GM12891 (cell line): ENCODE measurements around the gene GUCY2C.
A peak's percentile ranks its signal among the peaks of the same experiment; 100 is the strongest.

Experiments used
- DNase-seq: peaks from one replicate; pipeline ENCODE4 v3.0.0; 2011; ENCODE audit warnings: low spot score; ENCODE audit not compliant: insufficient read length
- FAIRE-seq: peaks from 2 replicates; lab custom pipeline; 2011; peaks lifted over from hg19 to GRCh38; lab: Jason Lieb, UNC
- PAX5 ChIP-seq: IDR thresholded peaks from 2 replicates; pipeline ENCODE4 v1.6.1; 2011; ENCODE audit warnings: low read length, moderate library complexity, mild to moderate bottlenecking; ENCODE audit not compliant: insufficient read depth, severe bottlenecking
- POLR2A ChIP-seq: IDR thresholded peaks from 2 replicates; pipeline ENCODE4 v1.6.1; 2011; ENCODE audit warnings: low read depth, low read length, control low read depth
- POLR2AphosphoS5 ChIP-seq: IDR thresholded peaks from 2 replicates; pipeline ENCODE4 v1.6.1; 2011; ENCODE audit warnings: low read depth, low read length, control low read depth
- POU2F2 ChIP-seq: IDR thresholded peaks from 2 replicates; pipeline ENCODE4 v1.6.1; 2011; ENCODE audit warnings: low read depth, mild to moderate bottlenecking, control low read depth, low read length, moderate library complexity
- SPI1 ChIP-seq: IDR thresholded peaks from 2 replicates; pipeline ENCODE4 v1.6.1; 2011; ENCODE audit warnings: low read depth, low read length, control low read depth
- TAF1 ChIP-seq: IDR thresholded peaks from 2 replicates; pipeline ENCODE4 v1.6.1; 2011; ENCODE audit warnings: low read depth, low read length, control low read depth

Gene GUCY2C

GRCh38 chr12:14612898-14613445, 83.4 kb downstream of the GUCY2C start:
- no peak for DNase-seq
- TF ChIP-seq PAX5 = no peak
- TF ChIP-seq TAF1 = no peak
- no peak for TF ChIP-seq POU2F2
- no peak for TF ChIP-seq SPI1
- no peak for TF ChIP-seq POLR2AphosphoS5
- TF ChIP-seq POLR2A = no peak
- FAIRE-seq = peak; percentile 5

DNA sequence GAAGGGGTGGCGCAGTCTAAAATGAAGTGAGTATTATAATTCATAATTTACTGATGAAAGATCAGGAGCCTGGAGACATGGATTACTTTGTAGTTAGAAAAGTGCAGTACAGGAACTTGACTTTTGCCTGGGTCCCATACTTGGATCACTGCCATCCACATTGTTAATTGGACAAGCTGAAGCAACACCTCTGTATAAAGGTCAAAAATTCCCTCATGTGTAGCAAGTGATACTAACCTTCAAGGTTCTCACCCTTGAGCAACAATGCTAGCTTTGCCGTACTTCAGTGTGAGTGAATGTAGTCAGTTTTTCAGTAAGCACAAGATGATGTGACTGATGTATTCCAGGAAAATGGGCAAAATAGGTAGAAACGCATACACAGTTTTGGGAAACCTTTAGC, 84.1 kb downstream of the GUCY2C start:
- DNase-seq (no peak), FAIRE-seq (peak; percentile 35)
- TF ChIP-seq POU2F2 (no peak), POLR2AphosphoS5 (no peak)

DNA sequence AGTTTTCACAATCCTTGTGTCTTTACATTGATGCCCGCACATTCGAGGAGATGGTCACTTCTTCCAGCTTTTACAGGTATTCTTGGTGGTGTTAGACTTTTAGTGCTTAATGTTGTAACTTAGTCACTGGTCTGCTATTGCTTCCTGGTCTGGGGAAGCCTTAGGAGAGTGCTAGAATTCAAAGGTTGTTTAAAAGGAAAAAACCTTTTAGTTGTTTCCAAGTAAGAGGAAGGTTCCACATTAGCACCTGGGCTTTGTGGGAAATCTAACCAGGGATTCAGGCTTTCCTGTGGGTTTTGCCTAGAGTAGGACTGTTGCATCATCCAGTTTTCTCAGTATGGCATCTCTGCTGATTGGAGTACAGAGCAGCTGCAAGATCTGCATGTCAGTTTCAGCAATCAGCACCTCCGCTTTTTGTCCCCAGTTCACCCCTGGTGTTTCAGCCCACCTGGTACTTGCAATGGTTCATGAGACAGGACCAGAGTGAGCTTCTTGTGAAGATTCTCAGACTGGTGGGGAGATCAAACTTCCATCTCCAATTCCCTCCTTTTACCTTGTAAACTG, 84.7 kb downstream of the GUCY2C start:
- no peak for FAIRE-seq

DNA sequence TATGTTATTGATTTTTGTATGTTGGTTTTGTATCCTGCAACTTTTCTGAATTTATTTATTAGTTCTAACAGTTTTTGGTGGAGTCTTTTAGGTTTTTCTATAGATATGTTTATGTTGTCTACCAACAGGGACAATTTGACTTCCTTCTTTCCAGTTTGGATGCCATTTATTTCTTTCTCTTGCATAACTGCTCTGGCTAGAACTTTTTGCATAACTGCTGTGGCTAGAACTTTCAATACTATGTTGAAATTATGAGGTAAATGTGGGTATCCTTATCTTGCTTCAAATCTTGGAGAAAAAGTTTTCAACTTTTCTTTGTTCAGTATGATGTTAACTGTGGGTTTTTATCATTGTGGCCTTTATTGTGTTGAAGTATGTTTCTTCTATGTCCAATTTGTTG, 88.8 kb downstream of the GUCY2C start:
- DNase-seq (no peak), FAIRE-seq (no peak)
- TF ChIP-seq SPI1 (no peak), TAF1 (no peak), POLR2AphosphoS5 (no peak), POLR2A (no peak), PAX5 (no peak), POU2F2 (no peak)

More for the DNA sequence above, 84.7 kb downstream of the GUCY2C start:
- DNase-seq = no peak
- no peak for TF ChIP-seq POLR2AphosphoS5
- no peak for TF ChIP-seq PAX5
- no peak for TF ChIP-seq POU2F2
- no peak for TF ChIP-seq POLR2A
- no peak for TF ChIP-seq TAF1
- TF ChIP-seq SPI1 = no peak

- TF ChIP-seq SPI1 = no peak
- no peak for TF ChIP-seq TAF1
- no peak for TF ChIP-seq POLR2AphosphoS5
- no peak for TF ChIP-seq PAX5
- no peak for TF ChIP-seq POU2F2
- DNase-seq = no peak
- no peak for FAIRE-seq
Observed at GRCh38 chr12:14605401-14605989, 90.9 kb downstream of the GUCY2C start.

- FAIRE-seq = no peak
- TF ChIP-seq SPI1 (no peak), POLR2A (no peak), TAF1 (no peak), PAX5 (no peak), POLR2AphosphoS5 (no peak), POU2F2 (no peak)
- DNase-seq = no peak
Observed at GRCh38 chr12:14601692-14602478, 94.5 kb downstream of the GUCY2C start.

DNA sequence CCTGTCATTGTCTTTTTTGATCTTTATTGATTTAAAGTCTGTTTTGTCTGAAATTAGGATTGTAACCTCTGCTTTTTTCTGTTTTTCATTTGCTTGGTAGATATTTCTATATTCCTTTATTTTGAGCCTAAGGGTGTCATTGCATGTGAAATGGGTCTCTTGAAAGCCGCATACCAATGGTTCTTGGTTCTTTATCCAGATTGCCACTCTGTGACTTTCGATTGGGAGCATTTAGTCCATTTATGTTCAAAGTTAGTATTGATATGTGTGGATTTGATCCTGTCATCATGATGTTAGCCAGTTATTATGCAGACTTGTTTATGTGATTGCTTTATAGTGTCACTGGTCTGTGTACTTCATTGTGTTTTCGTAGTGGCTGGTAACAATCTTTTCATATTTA, 98.9 kb downstream of the GUCY2C start:
- TF ChIP-seq POLR2A (no peak), PAX5 (no peak)
- DNase-seq = no peak
- no peak for FAIRE-seq

GRCh38 chr12:14591719-14592118, 104.7 kb downstream of the GUCY2C start:
- no peak for FAIRE-seq
- DNase-seq = no peak
- TF ChIP-seq POU2F2 (no peak), SPI1 (no peak), TAF1 (no peak), PAX5 (no peak), POLR2A (no peak), POLR2AphosphoS5 (no peak)

- DNase-seq (no peak), FAIRE-seq (no peak)
- TF ChIP-seq POU2F2 = no peak
- TF ChIP-seq SPI1 = no peak
- no peak for TF ChIP-seq PAX5
- no peak for TF ChIP-seq TAF1
- no peak for TF ChIP-seq POLR2AphosphoS5
- no peak for TF ChIP-seq POLR2A
Observed at GRCh38 chr12:14589169-14590004, 107.0 kb downstream of the GUCY2C start.

DNA sequence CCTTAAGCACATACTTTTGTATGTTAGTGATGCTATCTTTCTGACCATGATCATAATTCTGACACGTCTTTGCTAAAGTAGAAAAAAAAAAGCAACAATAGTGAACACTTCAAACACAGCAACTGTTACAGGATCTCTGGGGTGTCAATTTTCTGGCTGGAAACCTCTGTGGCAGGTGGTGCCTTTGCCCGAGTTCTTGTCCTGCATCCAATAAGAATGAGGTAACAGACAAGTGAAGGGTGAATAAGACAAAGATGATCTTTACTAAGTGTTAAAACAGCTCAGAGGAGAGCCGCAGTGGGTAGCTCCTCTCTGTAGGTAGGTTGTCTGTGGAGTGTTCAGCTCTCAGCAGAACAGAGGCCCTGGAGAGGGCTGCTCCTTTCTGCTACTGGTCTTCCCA, 107.8 kb downstream of the GUCY2C start:
- FAIRE-seq (no peak), DNase-seq (no peak)
- TF ChIP-seq TAF1 (no peak), SPI1 (no peak), POU2F2 (no peak), PAX5 (no peak), POLR2AphosphoS5 (no peak), POLR2A (no peak)
